Activated T-cell treated with anti-CD3 and anti-CD28 coated beads, Interleukin-2, amount 50 U/mL, for 72 hours (primary cell): ENCODE measurements around the gene LYPLA2. TPM values are rescaled to one million over a fixed set of nuclear protein-coding genes. Genes with fewer than 3 reads are reported as not detected.
"Not testable (repeated sequence)": the region's sequence is repeated elsewhere in the genome, so short reads cannot be mapped to it uniquely, and the experiment has no call there.

Experiments
- ATAC-seq, 2 donors: fragments of 150-1000 bp; cut with Tn5 transposase; replicated peaks in 1 of 2; 2 replicates each; pipeline ENCODE4 v1.10.0; 2021; ENCODE audit warnings: moderate library complexity in 2 of 2, mild to moderate bottlenecking in 1 of 2
- DNase-seq, 2 donors: peaks; one replicate each; pipeline ENCODE4 v3.0.0; 2021 to 2022; ENCODE audit warnings: mixed read lengths in 1 of 2
- H3K27ac Mint-ChIP-seq: one replicate; pipeline ENCODE4 v1.8.0; 2022; ENCODE audit warnings: mild to moderate bottlenecking, moderate library complexity, mixed read lengths
- H3K27me3 Mint-ChIP-seq: one replicate; pipeline ENCODE4 v1.8.0; 2022; ENCODE audit warnings: low read depth, mixed read lengths
- H3K36me3 Mint-ChIP-seq, 2 donors: one replicate each; pipeline ENCODE4 v1.8.0; 2022; ENCODE audit warnings: mixed read lengths in 2 of 2, mild to moderate bottlenecking in 1 of 2; ENCODE audit not compliant: insufficient read depth in 2 of 2
- H3K4me1 Mint-ChIP-seq: one replicate; pipeline ENCODE4 v1.8.0; 2022; ENCODE audit warnings: low read depth, mixed read lengths
- H3K4me3 Mint-ChIP-seq, 2 donors: one replicate each; pipeline ENCODE4 v1.8.0; 2022; ENCODE audit warnings: mild to moderate bottlenecking in 2 of 2, mixed read lengths in 2 of 2, moderate library complexity in 2 of 2
- H3K9me3 Mint-ChIP-seq, 2 donors: one replicate each; pipeline ENCODE4 v1.8.0; 2022; ENCODE audit warnings: mixed read lengths in 2 of 2
- total RNA-seq, 2 donors: library from RNA; stranded (reverse); gene quantifications; one replicate each; pipeline ENCODE4 v1.2.3, GENCODE V29; 2022

The LYPLA2 gene
- total RNA-seq, 2 donors from 2014 or later: 63.4 to 71.5 TPM

GRCh38 chr1:23799570-23800399 is 8.8 kb downstream of the LYPLA2 start:
- peaks cover 0 to 3% of the 10 kb centered on the region in 2 donors for H3K36me3 Mint-ChIP-seq
- H3K9me3 Mint-ChIP-seq: no peaks in the 10 kb centered on the region
- ATAC-seq: peak; percentile 14 to 39
- H3K4me3 Mint-ChIP-seq: peak overlapping the region; percentile 89 to 94
- no peaks in the 10 kb centered on the region for H3K27me3 Mint-ChIP-seq
- peak; percentile 52 to 57 for DNase-seq
- H3K4me1 Mint-ChIP-seq: peaks cover 16% of the 10 kb centered on the region
- peak overlapping the region; percentile 77 for H3K27ac Mint-ChIP-seq

DNA sequence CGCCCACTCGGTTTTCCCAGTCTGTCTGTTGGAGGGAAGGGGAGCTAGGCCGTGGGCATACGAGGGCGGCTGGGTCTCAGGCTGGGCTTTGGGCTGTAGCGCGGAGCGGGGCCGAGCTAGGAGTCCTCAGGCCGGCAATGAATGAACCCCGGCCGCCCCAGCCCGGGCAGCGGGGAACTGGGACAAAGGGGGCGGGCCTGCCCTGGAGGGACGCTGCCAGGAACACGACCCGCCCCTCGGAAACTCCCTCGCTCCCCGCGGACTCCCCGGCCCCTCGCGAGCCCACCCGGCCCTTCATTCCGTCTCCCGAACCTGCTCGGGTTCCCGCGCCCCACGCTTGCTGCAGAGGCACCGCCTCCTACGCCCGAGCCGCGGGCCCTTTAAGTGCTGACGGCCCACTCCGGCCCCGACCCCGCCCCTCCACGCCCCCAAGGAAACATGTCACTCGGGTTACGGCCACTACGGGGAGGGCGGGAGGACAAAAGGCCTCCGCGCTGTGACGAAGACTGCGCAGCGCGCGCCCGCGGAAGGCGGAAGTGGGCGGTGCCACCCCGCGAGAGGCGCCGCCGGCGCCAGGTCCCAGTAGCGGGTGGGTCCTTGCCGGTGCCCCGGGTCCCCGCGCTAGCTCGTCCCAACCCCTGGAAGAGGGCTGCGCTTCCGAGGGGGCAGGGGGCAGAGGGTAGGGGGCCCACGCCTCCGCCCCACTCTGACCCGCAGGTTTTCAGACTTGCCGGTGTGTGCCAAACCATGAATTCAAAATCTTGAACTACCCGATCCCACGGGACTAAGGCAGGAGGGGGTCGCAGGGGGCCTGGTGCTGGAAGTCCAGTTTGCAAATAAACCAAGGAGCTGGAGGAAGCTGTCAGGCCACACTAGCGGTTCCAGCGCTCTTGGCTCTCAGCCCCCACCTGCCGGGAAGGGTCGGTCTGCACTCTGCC is 9.7 kb downstream of the LYPLA2 start, which contains the start of gene GALE:
Gene GALE, minus strand, starts transcription at position 355 of the 938 bp plus-strand sequence. CDS start 1,747 bp downstream, outside the sequence.
- Mint-ChIP-seq H3K9me3 (no peaks in the 10 kb centered on the region), H3K36me3 (peaks cover 0 to 3% of the 10 kb centered on the region in 2 donors), H3K27ac (peak within 1 kb of the TSS; percentile 77), H3K4me1 (peaks cover 16% of the 10 kb centered on the region), H3K27me3 (no peaks in the 10 kb centered on the region), H3K4me3 (peak within 1 kb of the TSS; percentile 89 to 94)
- ATAC-seq (peak; percentile 89 to 93), DNase-seq (peak; percentile 96 to 97)

DNA sequence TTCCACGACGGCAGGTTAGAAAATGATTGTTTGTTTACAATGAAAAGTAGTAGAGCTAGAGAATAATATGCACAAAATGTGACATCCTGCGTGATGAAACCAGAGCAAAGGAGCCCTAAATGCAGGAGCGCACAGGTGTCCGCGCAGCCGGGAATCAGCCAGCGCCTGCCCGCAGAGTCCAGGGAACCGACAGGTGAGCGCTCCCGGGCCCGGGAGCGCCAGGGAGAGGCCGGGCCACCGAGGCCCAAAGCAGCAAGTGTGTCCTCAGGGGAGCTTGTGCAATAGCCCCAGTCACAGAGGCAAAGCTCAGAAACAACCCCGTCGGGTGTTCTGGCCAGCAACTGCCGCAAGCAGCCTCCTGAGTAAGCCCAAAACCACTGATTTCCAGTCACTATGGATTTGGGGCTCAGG is 10.4 kb downstream of the LYPLA2 start:
- no peaks in the 10 kb centered on the region for H3K27me3 Mint-ChIP-seq
- ATAC-seq (no peak), DNase-seq (no peak)
- no peaks in the 10 kb centered on the region for H3K9me3 Mint-ChIP-seq
- peak overlapping the region; percentile 89 to 94 for H3K4me3 Mint-ChIP-seq
- peak overlapping the region; percentile 8 for H3K27ac Mint-ChIP-seq
- H3K36me3 Mint-ChIP-seq: peaks cover 0 to 3% of the 10 kb centered on the region in 2 donors
- H3K4me1 Mint-ChIP-seq: peaks cover 16% of the 10 kb centered on the region

- Mint-ChIP-seq H3K36me3 (peaks cover 0 to 3% of the 10 kb centered on the region in 2 donors), H3K27me3 (no peaks in the 10 kb centered on the region), H3K9me3 (no peaks in the 10 kb centered on the region), H3K4me1 (peaks cover 16% of the 10 kb centered on the region), H3K4me3 (peak overlapping the region; percentile 89 to 94), H3K27ac (no peak overlapping the region)
- ATAC-seq (no peak), DNase-seq (no peak)
Observed at GRCh38 chr1:23801876-23802275, 10.9 kb downstream of the LYPLA2 start.

GRCh38 chr1:23802809-23803342 is 11.9 kb downstream of the LYPLA2 start:
- H3K36me3 Mint-ChIP-seq, H3K9me3 Mint-ChIP-seq, DNase-seq, H3K27ac Mint-ChIP-seq, H3K27me3 Mint-ChIP-seq, ATAC-seq: not testable (repeated sequence)
- peak overlapping the region in 1 of 2 donors; percentile 37 for H3K4me3 Mint-ChIP-seq
- peaks cover 16% of the 10 kb centered on the region for H3K4me1 Mint-ChIP-seq

GRCh38 chr1:23803674-23804073 is 12.7 kb downstream of the LYPLA2 start:
- DNase-seq: no peak
- Mint-ChIP-seq H3K27me3 (no peaks in the 10 kb centered on the region), H3K4me3 (no peak overlapping the region), H3K27ac (no peak overlapping the region), H3K9me3 (no peaks in the 10 kb centered on the region), H3K36me3 (no peaks in the 10 kb centered on the region), H3K4me1 (peaks cover 16% of the 10 kb centered on the region)
- ATAC-seq: no peak

GRCh38 chr1:23804183-23804835 is 13.4 kb downstream of the LYPLA2 start:
- Mint-ChIP-seq H3K27ac (no peak overlapping the region), H3K4me1 (peaks cover 10% of the 10 kb centered on the region), H3K36me3 (no peaks in the 10 kb centered on the region), H3K9me3 (no peaks in the 10 kb centered on the region), H3K4me3 (no peak overlapping the region), H3K27me3 (no peaks in the 10 kb centered on the region)
- DNase-seq: no peak
- ATAC-seq: no peak

- ATAC-seq (no peak), DNase-seq (no peak)
- no peak overlapping the region for H3K4me3 Mint-ChIP-seq
- H3K36me3 Mint-ChIP-seq: no peaks in the 10 kb centered on the region
- H3K9me3 Mint-ChIP-seq: no peaks in the 10 kb centered on the region
- no peaks in the 10 kb centered on the region for H3K27me3 Mint-ChIP-seq
- H3K27ac Mint-ChIP-seq: no peak overlapping the region
- peaks cover 5% of the 10 kb centered on the region for H3K4me1 Mint-ChIP-seq
Observed at GRCh38 chr1:23805025-23805424, 14.1 kb downstream of the LYPLA2 start.

GRCh38 chr1:23806280-23806679 is 15.3 kb downstream of the LYPLA2 start:
- H3K4me1 Mint-ChIP-seq: peaks cover 16% of the 10 kb centered on the region
- no peaks in the 10 kb centered on the region for H3K9me3 Mint-ChIP-seq
- H3K36me3 Mint-ChIP-seq: no peaks in the 10 kb centered on the region
- H3K4me3 Mint-ChIP-seq: no peak overlapping the region
- no peaks in the 10 kb centered on the region for H3K27me3 Mint-ChIP-seq
- ATAC-seq (no peak), DNase-seq (no peak)
- peak overlapping the region; percentile 35 for H3K27ac Mint-ChIP-seq

- Mint-ChIP-seq H3K4me3 (no peak overlapping the region), H3K27me3 (no peaks in the 10 kb centered on the region), H3K27ac (peak overlapping the region; percentile 1), H3K36me3 (no peaks in the 10 kb centered on the region), H3K4me1 (peaks cover 12% of the 10 kb centered on the region), H3K9me3 (no peaks in the 10 kb centered on the region)
- no peak for DNase-seq
- no peak for ATAC-seq
Observed at GRCh38 chr1:23807453-23807852, 16.5 kb downstream of the LYPLA2 start.

- DNase-seq (peak; percentile 84 to 88), ATAC-seq (peak; percentile 89 to 93)
- H3K27ac Mint-ChIP-seq: no peak overlapping the region
- H3K27me3 Mint-ChIP-seq: no peaks in the 10 kb centered on the region
- peaks cover 12% of the 10 kb centered on the region for H3K4me1 Mint-ChIP-seq
- no peak overlapping the region for H3K4me3 Mint-ChIP-seq
- H3K9me3 Mint-ChIP-seq: no peaks in the 10 kb centered on the region
- H3K36me3 Mint-ChIP-seq: peaks cover 2% of the 10 kb centered on the region in 2 donors
Observed at GRCh38 chr1:23809751-23810171, 18.8 kb downstream of the LYPLA2 start.

DNA sequence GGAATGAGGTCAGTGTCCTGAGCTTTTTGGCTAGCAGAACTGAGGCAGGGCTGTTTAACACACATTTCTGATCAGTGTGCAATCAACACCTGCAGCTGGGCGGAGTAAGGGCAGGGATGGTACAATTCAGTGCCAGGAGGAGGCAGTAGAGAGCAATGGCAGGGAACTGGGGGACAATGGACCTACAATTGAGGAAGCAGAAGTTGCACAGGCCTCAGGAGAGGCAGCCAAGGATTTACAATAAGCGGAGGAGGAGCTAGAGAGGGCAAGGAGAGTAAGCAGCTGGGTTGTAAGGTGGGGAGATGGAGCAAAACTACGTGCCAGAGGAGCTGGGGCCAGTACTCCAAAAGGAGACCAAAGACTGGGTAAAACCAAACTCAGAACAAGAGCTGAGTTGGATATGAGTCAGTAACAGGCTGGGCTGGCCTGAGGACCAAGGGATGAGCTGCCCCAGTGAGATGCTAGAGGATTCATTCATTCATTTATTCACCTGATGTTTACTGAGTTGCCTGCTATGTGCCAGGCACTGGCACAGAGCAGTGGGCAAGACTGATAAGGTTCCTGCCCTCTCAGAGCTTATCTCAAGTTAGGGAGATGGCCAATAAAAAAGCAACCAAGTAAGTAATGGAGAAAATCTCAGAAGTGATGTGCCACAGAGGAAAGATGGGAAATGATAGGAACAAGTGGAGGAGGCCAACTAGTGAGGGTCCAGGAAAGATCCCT is 20.0 kb downstream of the LYPLA2 start:
- H3K27ac Mint-ChIP-seq: no peak overlapping the region
- H3K4me3 Mint-ChIP-seq: no peak overlapping the region
- ATAC-seq (peak; percentile 57 to 71), DNase-seq (peak; percentile 60)
- H3K27me3 Mint-ChIP-seq: no peaks in the 10 kb centered on the region
- peaks cover 2% of the 10 kb centered on the region in 2 donors for H3K36me3 Mint-ChIP-seq
- no peaks in the 10 kb centered on the region for H3K9me3 Mint-ChIP-seq
- H3K4me1 Mint-ChIP-seq: peaks cover 12% of the 10 kb centered on the region
